Testis (tissue), 3 donors: ENCODE data around the gene ST6GALNAC2. TPM values are rescaled to one million over a fixed set of nuclear protein-coding genes. Genes with fewer than 3 reads are reported as not detected.

Experiments
- DNase-seq: peaks from one replicate; pipeline ENCODE4 v3.0.0-alpha.2; 2019
- H3K27ac ChIP-seq, 2 donors: fragments of 200-600 bp; sonication (generic); one replicate each; pipeline ENCODE4 v1.5.1; 2019
- H3K27me3 ChIP-seq: fragments of 200-600 bp; sonication (generic); one replicate; pipeline ENCODE4 v1.5.1; 2019
- H3K36me3 ChIP-seq: fragments of 200-600 bp; sonication (generic); one replicate; pipeline ENCODE4 v1.5.1; 2017; ENCODE audit warnings: low read depth; ENCODE audit errors: missing control alignments
- H3K4me1 ChIP-seq: fragments of 200-600 bp; sonication (generic); one replicate; pipeline ENCODE4 v1.5.1; 2019
- H3K4me3 ChIP-seq, 2 donors: fragments of 200-600 bp; sonication (generic); one replicate each; pipeline ENCODE4 v1.5.1; 2017 to 2019
- H3K9me3 ChIP-seq: fragments of 200-600 bp; sonication (generic); one replicate; pipeline ENCODE4 v1.5.1; 2017
- CTCF ChIP-seq, 3 experiments: fragments of 450-650 bp in 2 of 3; fragments of 200-600 bp in 1 of 3; sonication (generic) in 1 of 3; IDR thresholded peaks; one replicate each; pipeline ENCODE4 v1.5.1; 2016 to 2019; ENCODE audit warnings: antibody characterized with exemption in 3 of 3, mild to moderate bottlenecking in 2 of 3, moderate library complexity in 1 of 3
- POLR2A ChIP-seq: fragments of 450-650 bp; IDR thresholded peaks from one replicate; pipeline ENCODE4 v1.6.1; 2017; ENCODE audit warnings: antibody characterized with exemption, mild to moderate bottlenecking, moderate library complexity
- WGBS, 2 donors: methylation state at CpG; one replicate each; pipeline ENCODE4 v1.1.5; 2018; 5-methylcytosine and 5-hydroxymethylcytosine counted together
- intact Hi-C: fragments of 100-400 bp; cut with DNase I; formaldehyde crosslinking; loops from one replicate; pipeline ENCODE4 v1.15.1; 2023; ENCODE audit warnings: low total_unique reads
- polyA plus RNA-seq: library from polyadenylated mRNA; stranded (reverse); fragments of 350-450 nt; fragmentation: Illumina TruSeq; extraction: RNeasy Lipid Tissue Mini Kit (QIAGEN cat#74804); gene quantifications from one replicate; pipeline ENCODE4 v1.2.3, GENCODE V29; 2014; ENCODE audit warnings: low read depth, low replicate concordance; ENCODE audit not compliant: insufficient read depth
- total RNA-seq, 2 donors: library from RNA; depleted of rRNA; stranded (reverse); fragments of >200 nt; gene quantifications; one replicate each; pipeline ENCODE4 v1.2.3, GENCODE V29; 2016

ST6GALNAC2 gene
- total and polyA plus RNA-seq, 3 donors from 2014 or later = 29.7 to 107 (median 87.5) TPM

- intact Hi-C loops = no loop called here
- TF ChIP-seq POLR2A (no peak), CTCF (IDR thresholded peaks at IDR 0.05) (no peak)
- Histone ChIP-seq H3K9me3 (no peaks in the 10 kb centered on the region), H3K27me3 (no peaks in the 10 kb centered on the region), H3K4me3 (no peak overlapping the region), H3K27ac (no peak overlapping the region), H3K4me1 (peaks cover 54% of the 10 kb centered on the region), H3K36me3 (no peaks in the 10 kb centered on the region)
- no peak for DNase-seq
- 68 to 80% methylated on average over 1 to 6 of the region's 6 CpGs for WGBS, 2 donors
Measured at GRCh38 chr17:76543482-76543825, 42.2 kb downstream of the ST6GALNAC2 start.

DNA sequence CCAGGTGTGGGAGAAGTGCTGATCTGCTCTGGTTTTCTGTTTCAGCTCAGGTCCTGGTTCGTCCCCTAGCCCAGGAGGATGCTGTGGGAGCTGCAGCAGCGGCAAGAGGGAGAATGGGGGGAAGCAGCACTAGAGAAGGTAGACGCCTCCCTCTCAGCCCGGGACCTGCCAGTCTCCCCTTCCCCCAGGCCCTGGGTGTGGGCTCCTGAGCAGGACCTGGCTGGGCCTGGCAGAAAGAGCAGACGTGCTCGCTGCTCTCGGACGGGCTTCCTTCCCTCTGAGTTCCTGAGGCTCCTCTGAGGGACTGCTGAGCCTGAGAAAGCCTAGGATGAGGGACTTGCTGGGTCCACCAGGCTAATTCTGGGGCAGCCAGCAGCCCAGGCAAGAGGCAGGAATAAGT lies 42.7 kb downstream of the ST6GALNAC2 start:
- TF ChIP-seq POLR2A = no peak
- no peak for TF ChIP-seq CTCF (IDR thresholded peaks at IDR 0.05)
- DNase-seq = no peak
- no peak overlapping the region for H3K4me3 ChIP-seq
- no peak overlapping the region for H3K27ac ChIP-seq
- no peaks in the 10 kb centered on the region for H3K27me3 ChIP-seq
- H3K4me1 ChIP-seq = peaks cover 59% of the 10 kb centered on the region
- WGBS, 2 donors = 81 to 82% methylated on average over 4 to 8 of the region's 8 CpGs
- no peaks in the 10 kb centered on the region for H3K9me3 ChIP-seq
- no peaks in the 10 kb centered on the region for H3K36me3 ChIP-seq
- intact Hi-C loops = no loop called here

DNA sequence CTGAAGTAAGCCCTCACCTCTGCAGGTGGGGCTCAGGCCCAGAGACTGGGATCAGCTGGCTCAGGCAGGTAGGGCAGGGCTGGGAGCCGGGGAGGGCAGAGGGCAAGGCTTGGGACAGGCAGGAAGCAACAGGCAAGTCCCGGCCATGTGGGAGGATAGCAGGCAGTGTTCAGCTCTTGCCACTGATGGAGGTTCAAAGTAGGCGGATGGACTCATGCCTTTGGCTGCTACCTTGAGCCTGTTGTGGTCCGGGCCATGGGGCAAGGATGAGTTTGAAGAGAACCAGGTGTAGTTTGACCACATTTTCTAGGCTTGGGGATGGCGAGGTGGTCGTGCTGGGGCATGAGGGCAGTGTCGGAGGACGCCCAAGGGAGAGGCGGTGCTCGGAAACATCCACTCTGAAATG lies 43.1 kb downstream of the ST6GALNAC2 start:
- TF ChIP-seq CTCF (IDR thresholded peaks at IDR 0.05) = no peak
- Histone ChIP-seq H3K4me1 (peaks cover 59% of the 10 kb centered on the region), H3K27me3 (no peaks in the 10 kb centered on the region), H3K36me3 (no peaks in the 10 kb centered on the region), H3K4me3 (no peak overlapping the region), H3K9me3 (no peaks in the 10 kb centered on the region), H3K27ac (no peak overlapping the region)
- intact Hi-C loops = no loop called here
- DNase-seq = no peak
- 74 to 88% methylated on average over 10 of the region's 10 CpGs for WGBS, 2 donors

GRCh38 chr17:76541739-76542454 lies 43.8 kb downstream of the ST6GALNAC2 start:
- H3K9me3 ChIP-seq = no peaks in the 10 kb centered on the region
- 90 to 94% methylated on average over 10 of the region's 10 CpGs for WGBS, 2 donors
- H3K27ac ChIP-seq = no peak overlapping the region
- peaks cover 54% of the 10 kb centered on the region for H3K4me1 ChIP-seq
- no peak overlapping the region for H3K4me3 ChIP-seq
- DNase-seq = no peak
- no peak for TF ChIP-seq POLR2A
- no peak for TF ChIP-seq CTCF (IDR thresholded peaks at IDR 0.05)
- intact Hi-C loops = no loop called here
- H3K36me3 ChIP-seq = no peaks in the 10 kb centered on the region
- no peaks in the 10 kb centered on the region for H3K27me3 ChIP-seq
